Daoy (cell line): Measurements from ENCODE around the gene EOLA1. TPM values are rescaled to one million over a fixed set of nuclear protein-coding genes. Genes with fewer than 3 reads are reported as not detected.
"Not testable (repeated sequence)": the region's sequence is repeated elsewhere in the genome, so short reads cannot be mapped to it uniquely, and the experiment has no call there.

ENCODE experiments used
- DNase-seq: peaks from one replicate; pipeline ENCODE4 v3.0.0-alpha.2; 2015; ENCODE audit warnings: low read depth
- total RNA-seq: library from RNA; depleted of rRNA; stranded (reverse); fragments of >200 nt; shearing (Covaris generic); gene quantifications from 2 replicates; pipeline ENCODE4 v1.2.3, GENCODE V29; 2014; rRNA removed

Gene EOLA1
- total RNA-seq, 1 experiment from 2014 or later, result 7.4 TPM

- not testable (repeated sequence) for DNase-seq
These were observed 55.1 kb downstream of the EOLA1 start for GRCh38 chrX:149595943-149596342.

Other genes with a start within 250 kb of the EOLA1 start
- 28.1 and 45.1 TPM in 2 replicates for gene IDS, start 35.7 kb upstream of the EOLA1 start, total RNA-seq
- gene HSFX3, start 8.9 kb downstream of the EOLA1 start, total RNA-seq, result not detected in 2 replicates
- gene MAGEA9B, start 46.4 kb downstream of the EOLA1 start, total RNA-seq, result 0.11 TPM in 1 of 2 replicates, not detected in the other
- gene HSFX2, start 54.3 kb downstream of the EOLA1 start, total RNA-seq, result not detected in 2 replicates
- gene TMEM185A, start 90.8 kb downstream of the EOLA1 start, total RNA-seq, result 8.3 and 14.4 TPM in 2 replicates
- gene MAGEA11, start 171.0 kb downstream of the EOLA1 start, total RNA-seq, result 46.0 and 48.3 TPM in 2 replicates
- 0.17 and 1.3 TPM in 2 replicates for gene HSFX1, start 233.1 kb downstream of the EOLA1 start, total RNA-seq
- not detected in 2 replicates for gene MAGEA9, start 240.9 kb downstream of the EOLA1 start, total RNA-seq